CD4-positive, CD25-positive, alpha-beta regulatory T cell (primary cell): ENCODE results near the gene TRIM8. TPM values are rescaled to one million over a fixed set of nuclear protein-coding genes. Genes with fewer than 3 reads are reported as not detected.
A peak's percentile ranks its signal among the peaks of the same experiment; 100 is the strongest.

Source experiments
- ATAC-seq, 2 donors: fragments of 150-1000 bp; cut with Tn5 transposase; one replicate each; pipeline ENCODE4 v1.10.0; 2021; ENCODE audit warnings: low read depth in 2 of 2, moderate number of reproducible peaks in 2 of 2, moderate library complexity in 1 of 2
- DNase-seq, 3 donors: peaks; one replicate each; pipeline versions ENCODE4 v3.0.0 to v3.0.0-alpha.2; 2012 to 2022; ENCODE audit warnings: mixed read lengths in 1 of 3
- H3K27ac ChIP-seq: one replicate; pipeline ENCODE4 v1.7.0; 2013; ENCODE audit warnings: mild to moderate bottlenecking, low read length; ENCODE audit not compliant: insufficient read depth, poor library complexity, severe bottlenecking
- H3K27me3 ChIP-seq: one replicate; pipeline ENCODE4 v1.7.0; 2013; ENCODE audit warnings: low read length; ENCODE audit not compliant: control insufficient read depth, insufficient read depth
- H3K36me3 ChIP-seq: one replicate; pipeline ENCODE4 v1.7.0; 2013; ENCODE audit warnings: mild to moderate bottlenecking, low read length, moderate library complexity; ENCODE audit not compliant: control insufficient read depth, insufficient read depth
- H3K4me1 ChIP-seq: 2 replicates; pipeline ENCODE4 v1.7.0; 2013; ENCODE audit warnings: mild to moderate bottlenecking, low read length; ENCODE audit not compliant: insufficient read depth, control insufficient read depth, poor library complexity, severe bottlenecking
- H3K4me3 ChIP-seq: one replicate; pipeline ENCODE4 v1.7.0; 2013; ENCODE audit warnings: low read depth, mild to moderate bottlenecking, low read length, moderate library complexity
- H3K9me3 ChIP-seq, 2 experiments: 1 replicate in 1 of 2; 2 replicates in 1 of 2; pipeline ENCODE4 v1.7.0; 2013; ENCODE audit warnings: low read length in 2 of 2, mild to moderate bottlenecking in 1 of 2, moderate library complexity in 1 of 2; ENCODE audit not compliant: control insufficient read depth in 2 of 2
- H3K27ac Mint-ChIP-seq, 3 donors: one replicate each; pipeline ENCODE4 v1.8.0; 2020 to 2022; ENCODE audit warnings: mild to moderate bottlenecking in 3 of 3, mixed read lengths in 3 of 3, moderate library complexity in 2 of 3
- H3K27me3 Mint-ChIP-seq: one replicate; pipeline ENCODE4 v1.8.0; 2022; ENCODE audit warnings: mild to moderate bottlenecking, mixed read lengths
- H3K36me3 Mint-ChIP-seq: one replicate; pipeline ENCODE4 v1.8.0; 2020; ENCODE audit warnings: mixed read lengths
- H3K4me1 Mint-ChIP-seq, 4 donors: one replicate each; pipeline ENCODE4 v1.8.0; 2020 to 2022; ENCODE audit warnings: mixed read lengths in 4 of 4, mild to moderate bottlenecking in 1 of 4
- H3K4me3 Mint-ChIP-seq, 4 donors: one replicate each; pipeline ENCODE4 v1.8.0; 2020 to 2022; ENCODE audit warnings: mild to moderate bottlenecking in 4 of 4, mixed read lengths in 4 of 4, moderate library complexity in 3 of 4
- H3K9me3 Mint-ChIP-seq, 7 donors: one replicate each; pipeline ENCODE4 v1.8.0; 2020 to 2022; ENCODE audit warnings: mixed read lengths in 7 of 7, mild to moderate bottlenecking in 3 of 7, moderate library complexity in 2 of 7
- polyA plus RNA-seq, 4 donors: library from polyadenylated mRNA; unstranded; fragments of 300-500 nt; fragmentation: Illumina TruSeq; gene quantifications; one replicate each; pipeline ENCODE4 v1.2.3, GENCODE V29; 2021
- total RNA-seq: library from RNA; stranded (reverse); gene quantifications from one replicate; pipeline ENCODE4 v1.2.3, GENCODE V29; 2022

Gene TRIM8
- total and polyA plus RNA-seq, 5 donors from 2014 or later, result 30.2 to 73.4 (median 36.8) TPM

DNA sequence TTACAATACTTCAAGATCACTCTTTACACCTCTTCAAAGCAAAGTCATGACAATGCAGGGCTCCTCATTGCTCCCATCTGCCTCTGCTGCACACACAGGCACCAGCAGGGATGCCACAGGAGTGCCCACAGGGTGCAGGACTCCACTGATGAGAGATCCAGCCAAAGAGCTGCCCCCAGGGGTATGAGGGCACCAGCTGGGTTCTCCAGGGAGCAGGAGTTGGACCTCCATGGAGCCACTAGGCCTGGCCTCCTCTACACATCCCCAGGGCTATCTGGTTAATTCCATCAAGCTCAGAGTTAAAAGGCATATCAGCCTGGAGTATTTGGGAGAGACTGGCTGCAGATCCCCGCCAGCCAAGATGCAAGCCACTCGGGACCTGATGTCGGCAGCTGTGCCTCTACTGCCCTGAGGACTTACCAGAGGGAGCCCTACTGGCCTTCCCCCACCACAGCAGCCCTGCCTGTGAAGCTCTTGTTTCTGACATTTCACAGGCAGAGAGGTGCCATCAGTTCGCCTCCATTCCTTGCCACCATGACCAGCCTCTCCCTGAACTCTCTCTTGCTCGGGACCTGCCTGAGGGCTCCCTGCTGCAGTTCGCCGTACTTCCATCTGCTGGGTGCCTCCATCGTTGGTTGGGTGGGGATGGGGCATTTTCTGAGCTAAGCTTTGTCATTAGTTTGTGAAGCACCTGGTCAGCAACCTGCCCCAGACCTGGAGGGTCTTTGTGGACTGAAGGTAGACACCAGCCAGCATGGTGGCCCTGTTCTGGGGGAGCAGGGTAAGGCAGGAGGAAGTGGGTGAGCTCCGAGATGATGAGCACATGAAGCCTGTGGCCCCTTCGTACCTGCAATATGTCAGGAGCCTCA lies 12.5 kb upstream of the TRIM8 start:
- no peaks in the 10 kb centered on the region for H3K27me3 Mint-ChIP-seq
- peak overlapping the region; percentile 36 to 89 (median 87) for H3K27ac Mint-ChIP-seq
- no peaks in the 10 kb centered on the region for H3K27me3 ChIP-seq
- H3K4me1 ChIP-seq, result peaks cover 38% of the 10 kb centered on the region
- no peaks in the 10 kb centered on the region for H3K9me3 ChIP-seq
- peaks cover 11% of the 10 kb centered on the region for H3K36me3 Mint-ChIP-seq
- no peaks in the 10 kb centered on the region for H3K9me3 Mint-ChIP-seq
- H3K36me3 ChIP-seq, result peaks cover 3% of the 10 kb centered on the region
- ATAC-seq (no peak), DNase-seq (no peak)
- no peak overlapping the region for H3K4me3 ChIP-seq
- no peak overlapping the region for H3K4me3 Mint-ChIP-seq
- H3K4me1 Mint-ChIP-seq, result peaks cover 10 to 52% (median 37%) of the 10 kb centered on the region in 4 donors
- H3K27ac ChIP-seq, result no peak overlapping the region

DNA sequence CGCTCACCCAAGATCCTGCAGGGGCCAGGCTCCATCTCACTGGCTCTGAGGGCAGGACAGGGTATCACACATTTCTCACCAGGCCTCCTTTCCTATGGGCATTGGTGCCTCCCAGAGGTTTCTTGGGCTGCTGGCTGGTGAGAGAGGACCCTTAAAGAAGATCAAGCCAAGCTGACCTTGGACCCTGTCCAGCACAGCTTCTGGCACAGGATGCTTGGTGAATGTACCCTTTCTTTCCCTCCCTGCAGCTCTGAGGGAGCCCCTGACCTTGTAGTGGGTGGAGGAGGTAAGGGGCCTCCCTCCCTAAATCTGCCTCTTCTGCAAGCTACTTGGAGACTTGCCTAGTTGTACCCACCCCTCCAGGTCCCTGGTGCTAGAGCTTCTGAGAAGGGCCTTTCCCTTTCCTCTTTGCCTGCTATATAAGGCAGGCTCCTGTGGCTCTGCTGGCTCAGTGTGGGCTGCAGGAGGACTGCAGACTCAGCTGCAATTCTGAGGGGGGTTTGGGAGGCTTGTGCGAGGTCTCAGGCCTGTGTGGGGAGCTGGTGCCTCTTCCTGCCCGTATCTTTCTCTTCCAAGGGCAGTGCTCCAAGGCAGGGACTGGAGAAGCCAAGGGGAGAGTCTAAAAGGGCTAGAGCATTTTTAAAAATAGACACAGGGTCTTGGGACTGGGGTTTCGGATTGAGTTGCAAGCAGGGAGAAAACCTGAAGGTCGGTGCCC lies 11.7 kb upstream of the TRIM8 start:
- Mint-ChIP-seq H3K9me3 (no peaks in the 10 kb centered on the region), H3K4me3 (peak overlapping the region; percentile 41 to 61 (median 44)), H3K36me3 (peaks cover 5% of the 10 kb centered on the region), H3K27ac (peak overlapping the region; percentile 77 to 87 (median 80)), H3K4me1 (peaks cover 10 to 54% (median 39%) of the 10 kb centered on the region in 4 donors), H3K27me3 (no peaks in the 10 kb centered on the region)
- Histone ChIP-seq H3K4me1 (peaks cover 38% of the 10 kb centered on the region), H3K9me3 (no peaks in the 10 kb centered on the region), H3K4me3 (no peak overlapping the region), H3K27ac (peak overlapping the region; percentile 52), H3K27me3 (no peaks in the 10 kb centered on the region), H3K36me3 (peaks cover 3% of the 10 kb centered on the region)
- ATAC-seq (no peak), DNase-seq (no peak)

DNA sequence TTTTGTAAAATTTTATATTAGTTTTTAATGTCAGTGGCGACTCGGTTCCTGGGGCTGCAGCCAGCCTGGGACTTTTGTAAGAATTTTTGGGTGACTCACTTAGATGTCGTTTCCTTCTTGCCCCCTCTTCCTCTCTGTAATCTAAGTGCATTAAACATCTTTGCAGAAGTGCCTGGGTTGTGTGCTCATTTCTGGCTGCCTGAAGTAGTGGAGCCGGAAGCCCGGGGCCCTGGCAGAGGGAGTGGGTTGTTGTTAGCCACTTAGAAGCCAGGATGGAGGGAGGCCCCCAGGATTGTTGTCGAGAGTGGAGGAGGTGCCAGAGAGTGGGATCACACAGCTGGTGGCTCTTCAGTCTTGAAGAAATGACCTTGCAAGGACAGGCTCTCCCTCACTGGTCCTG lies 11.0 kb upstream of the TRIM8 start:
- peak overlapping the region; percentile 55 for H3K27ac ChIP-seq
- H3K36me3 ChIP-seq, result peaks cover 3% of the 10 kb centered on the region
- no peaks in the 10 kb centered on the region for H3K27me3 ChIP-seq
- H3K4me3 Mint-ChIP-seq, result peak overlapping the region; percentile 41 to 63 (median 51)
- H3K9me3 Mint-ChIP-seq, result no peaks in the 10 kb centered on the region
- no peak overlapping the region for H3K4me3 ChIP-seq
- H3K9me3 ChIP-seq, result no peaks in the 10 kb centered on the region
- H3K4me1 ChIP-seq, result peaks cover 38% of the 10 kb centered on the region
- H3K27me3 Mint-ChIP-seq, result no peaks in the 10 kb centered on the region
- ATAC-seq, result peak; percentile 67 to 69
- peaks cover 5% of the 10 kb centered on the region for H3K36me3 Mint-ChIP-seq
- H3K4me1 Mint-ChIP-seq, result peaks cover 10 to 55% (median 39%) of the 10 kb centered on the region in 4 donors
- peak overlapping the region; percentile 77 to 97 (median 87) for H3K27ac Mint-ChIP-seq
- peak in 1 of 3 donors; percentile 74 for DNase-seq

DNA sequence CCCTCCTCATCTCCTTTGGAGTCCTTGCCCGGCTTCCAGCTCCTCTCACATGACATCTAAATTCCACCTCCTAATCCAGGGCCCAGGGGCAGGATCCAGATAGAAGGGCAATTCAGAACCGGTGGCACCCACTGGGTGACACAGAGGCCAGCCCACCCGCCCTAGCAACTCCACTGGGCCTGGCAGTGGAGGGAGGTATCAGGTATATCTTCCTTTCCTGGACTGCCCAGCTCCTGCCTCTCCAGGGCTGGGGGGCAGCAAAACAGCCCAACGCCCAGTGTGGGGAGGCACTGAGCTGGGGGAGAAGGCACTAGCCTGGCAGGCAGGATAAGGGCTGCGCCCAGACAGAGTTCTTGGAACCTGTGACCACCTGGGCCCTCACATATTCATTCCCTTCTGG lies 10.4 kb upstream of the TRIM8 start:
- DNase-seq, result no peak
- no peak overlapping the region for H3K4me3 ChIP-seq
- peaks cover 10 to 59% (median 39%) of the 10 kb centered on the region in 4 donors for H3K4me1 Mint-ChIP-seq

DNA sequence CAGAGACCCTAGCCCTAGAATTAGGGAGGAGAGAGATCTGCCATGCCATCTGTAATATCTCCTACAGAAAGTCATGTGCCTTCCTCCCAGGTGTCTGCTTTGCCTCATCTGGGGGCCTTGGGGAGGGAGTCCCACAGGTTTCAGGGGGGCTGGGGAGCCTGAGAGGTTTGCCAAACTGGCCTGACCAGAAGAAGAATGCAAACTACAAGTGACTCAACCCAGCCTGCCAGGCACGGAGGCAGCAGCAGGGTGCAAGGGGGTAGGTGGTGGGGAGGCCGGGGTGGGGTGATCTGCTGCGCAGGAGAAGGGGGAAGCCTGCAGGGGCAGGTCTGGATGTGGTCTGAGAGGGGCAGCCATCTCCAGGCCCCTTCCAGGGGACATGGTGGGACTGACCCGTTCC lies 9.6 kb upstream of the TRIM8 start:
- DNase-seq (no peak), ATAC-seq (no peak)
- Mint-ChIP-seq H3K27me3 (no peaks in the 10 kb centered on the region), H3K36me3 (peaks cover 5% of the 10 kb centered on the region), H3K4me3 (peak overlapping the region in 1 of 4 donors; percentile 84), H3K4me1 (peaks cover 10 to 59% (median 39%) of the 10 kb centered on the region in 4 donors), H3K9me3 (no peaks in the 10 kb centered on the region), H3K27ac (peak overlapping the region; percentile 53 to 87 (median 77))
- H3K27ac ChIP-seq, result no peak overlapping the region
- no peaks in the 10 kb centered on the region for H3K27me3 ChIP-seq
- H3K9me3 ChIP-seq, result no peaks in the 10 kb centered on the region
- H3K36me3 ChIP-seq, result peaks cover 3% of the 10 kb centered on the region
- peaks cover 38% of the 10 kb centered on the region for H3K4me1 ChIP-seq
- no peak overlapping the region for H3K4me3 ChIP-seq

More for the DNA sequence above, 10.4 kb upstream of the TRIM8 start:
- no peaks in the 10 kb centered on the region for H3K9me3 ChIP-seq
- no peaks in the 10 kb centered on the region for H3K27me3 Mint-ChIP-seq
- peak overlapping the region; percentile 77 to 89 (median 87) for H3K27ac Mint-ChIP-seq
- H3K9me3 Mint-ChIP-seq, result no peaks in the 10 kb centered on the region
- no peaks in the 10 kb centered on the region for H3K27me3 ChIP-seq
- peaks cover 38% of the 10 kb centered on the region for H3K4me1 ChIP-seq
- peak overlapping the region; percentile 55 for H3K27ac ChIP-seq
- H3K4me3 Mint-ChIP-seq, result peak overlapping the region in 1 of 4 donors; percentile 63
- no peak for ATAC-seq
- H3K36me3 ChIP-seq, result peaks cover 3% of the 10 kb centered on the region
- peaks cover 5% of the 10 kb centered on the region for H3K36me3 Mint-ChIP-seq

DNA sequence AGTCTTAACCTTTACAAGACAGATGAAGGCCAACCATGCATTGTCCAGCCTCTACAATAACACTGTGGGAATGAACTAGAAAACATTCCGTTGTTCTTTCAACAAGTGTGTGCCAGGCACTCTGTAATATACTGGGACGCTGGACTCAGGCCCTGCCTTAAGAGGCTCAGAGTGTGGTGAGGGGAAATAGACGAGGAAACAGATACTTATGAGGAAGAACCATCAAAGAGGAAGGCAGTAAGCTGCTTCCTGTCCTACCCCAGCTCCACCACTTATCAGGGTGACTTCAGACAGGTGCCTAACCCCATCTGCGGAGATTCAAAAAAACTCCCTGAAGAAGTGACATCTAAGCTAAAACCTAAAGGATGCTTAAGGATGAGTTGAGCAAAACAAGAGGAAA lies 8.9 kb upstream of the TRIM8 start:
- H3K4me3 ChIP-seq, result peak overlapping the region; percentile 60
- H3K27me3 ChIP-seq, result no peaks in the 10 kb centered on the region
- Mint-ChIP-seq H3K4me1 (peaks cover 10 to 59% (median 39%) of the 10 kb centered on the region in 4 donors), H3K27me3 (no peaks in the 10 kb centered on the region), H3K9me3 (no peaks in the 10 kb centered on the region), H3K27ac (peak overlapping the region; percentile 53 to 85 (median 77)), H3K36me3 (peaks cover 5% of the 10 kb centered on the region), H3K4me3 (peak overlapping the region; percentile 59 to 84 (median 70))
- DNase-seq (peak in 2 of 3 donors; percentile 39 to 77), ATAC-seq (peak; percentile 63 to 76)
- H3K4me1 ChIP-seq, result peaks cover 38% of the 10 kb centered on the region
- H3K9me3 ChIP-seq, result no peaks in the 10 kb centered on the region
- peak overlapping the region; percentile 48 for H3K27ac ChIP-seq
- H3K36me3 ChIP-seq, result no peaks in the 10 kb centered on the region

DNA sequence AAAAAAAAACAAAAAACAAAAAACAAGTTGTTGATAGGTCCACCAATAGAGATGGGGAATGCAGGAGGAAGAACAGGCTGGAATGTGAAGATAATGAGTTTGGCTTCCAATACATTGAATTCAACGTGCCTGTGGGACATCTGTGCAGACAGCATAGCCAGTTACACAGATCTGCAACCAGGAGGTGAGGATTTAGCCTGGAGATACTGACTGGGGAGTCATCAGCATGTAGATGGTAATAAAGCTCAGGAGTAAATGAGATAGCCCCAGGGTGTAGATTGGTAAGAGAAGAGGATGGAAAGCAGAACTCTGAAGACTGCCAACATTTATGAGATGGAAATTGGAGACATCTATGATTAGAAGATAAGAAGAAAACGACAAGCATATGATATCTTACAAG lies 4.7 kb upstream of the TRIM8 start:
- Histone ChIP-seq H3K27ac (no peak overlapping the region), H3K4me1 (peaks cover 21% of the 10 kb centered on the region), H3K27me3 (no peaks in the 10 kb centered on the region), H3K9me3 (no peaks in the 10 kb centered on the region), H3K4me3 (no peak overlapping the region), H3K36me3 (no peaks in the 10 kb centered on the region)
- ATAC-seq (no peak), DNase-seq (no peak)
- peak overlapping the region in 1 of 4 donors; percentile 67 for H3K4me3 Mint-ChIP-seq
- peaks cover 0 to 2% (median 0%) of the 10 kb centered on the region in 7 donors for H3K9me3 Mint-ChIP-seq
- no peaks in the 10 kb centered on the region for H3K27me3 Mint-ChIP-seq
- no peak overlapping the region for H3K27ac Mint-ChIP-seq
- H3K4me1 Mint-ChIP-seq, result peaks cover 10 to 33% (median 23%) of the 10 kb centered on the region in 4 donors
- H3K36me3 Mint-ChIP-seq, result no peaks in the 10 kb centered on the region
